NCI-H2227 treated with DMSO at 0.1 percent for 48 hours (cell line): ENCODE data around the gene OR10W1.

Experiments used
- DNase-seq: peaks from one replicate; lab custom pipeline; 2025; lab: John Stamatoyannopoulos, UW

Gene OR10W1, protein sequence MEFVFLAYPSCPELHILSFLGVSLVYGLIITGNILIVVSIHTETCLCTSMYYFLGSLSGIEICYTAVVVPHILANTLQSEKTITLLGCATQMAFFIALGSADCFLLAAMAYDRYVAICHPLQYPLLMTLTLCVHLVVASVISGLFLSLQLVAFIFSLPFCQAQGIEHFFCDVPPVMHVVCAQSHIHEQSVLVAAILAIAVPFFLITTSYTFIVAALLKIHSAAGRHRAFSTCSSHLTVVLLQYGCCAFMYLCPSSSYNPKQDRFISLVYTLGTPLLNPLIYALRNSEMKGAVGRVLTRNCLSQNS

DNA sequence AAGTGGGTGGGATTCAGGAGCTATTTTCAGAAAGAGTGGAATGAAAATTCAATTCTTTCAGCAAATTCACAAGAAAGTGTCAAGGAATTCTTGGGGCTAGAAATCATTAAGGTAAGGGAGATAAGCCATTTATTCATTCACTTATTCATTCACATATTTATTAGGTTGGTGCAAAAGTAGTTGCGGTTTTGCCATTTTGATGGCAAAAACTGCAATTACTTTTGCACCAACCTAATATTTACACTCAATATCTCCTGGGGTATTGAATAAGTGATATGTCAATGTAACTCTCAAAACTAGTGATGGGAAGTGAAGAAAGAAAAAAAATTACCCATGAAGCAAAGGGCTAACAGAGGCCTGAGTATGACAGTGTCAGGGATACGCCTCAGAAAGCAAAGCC, at the start of gene OR10W1:
TSS of gene OR10W1 (minus strand) at position 119 of the 400 bp plus-strand sequence. CDS start 402 bp downstream, outside the sequence.
- no peak for DNase-seq

DNA sequence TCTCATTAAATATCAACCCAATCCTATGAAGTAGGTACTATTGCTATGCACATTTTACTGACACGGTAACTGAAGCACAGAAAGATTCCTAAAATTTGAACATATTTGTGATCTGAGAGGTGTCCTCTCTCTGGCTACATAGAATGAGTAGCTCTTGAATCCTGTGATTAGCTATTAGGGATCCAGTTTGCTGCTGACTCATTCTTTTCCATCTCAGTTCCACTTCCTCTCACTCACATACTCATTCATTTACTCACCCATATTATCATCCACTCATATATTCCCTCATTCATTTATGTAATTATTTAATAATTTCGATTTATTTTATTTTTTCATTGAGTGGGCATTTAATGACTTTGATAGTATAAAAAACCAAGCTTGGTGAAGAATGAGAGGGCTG, 48.1 kb upstream of the OR10W1 start:
- no peak for DNase-seq

DNA sequence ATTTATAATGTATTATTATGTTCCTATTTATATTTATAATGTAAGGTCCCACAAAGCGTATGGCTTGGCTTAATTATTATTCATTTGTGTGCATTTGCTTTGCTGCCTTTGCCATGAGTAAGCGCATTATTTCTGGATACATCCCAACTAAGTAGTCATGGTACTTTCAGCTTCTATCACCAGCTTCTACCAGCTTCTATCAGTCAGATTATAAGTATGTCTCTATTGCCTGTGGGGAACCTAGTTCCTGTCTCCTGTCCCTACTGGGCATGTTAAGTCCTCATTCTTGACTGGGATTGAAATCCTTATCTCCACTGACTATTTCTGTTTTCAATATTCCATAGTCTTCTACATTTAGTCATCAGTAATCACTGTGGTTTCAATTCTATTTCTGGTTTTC, 33.5 kb upstream of the OR10W1 start:
- DNase-seq: no peak

DNA sequence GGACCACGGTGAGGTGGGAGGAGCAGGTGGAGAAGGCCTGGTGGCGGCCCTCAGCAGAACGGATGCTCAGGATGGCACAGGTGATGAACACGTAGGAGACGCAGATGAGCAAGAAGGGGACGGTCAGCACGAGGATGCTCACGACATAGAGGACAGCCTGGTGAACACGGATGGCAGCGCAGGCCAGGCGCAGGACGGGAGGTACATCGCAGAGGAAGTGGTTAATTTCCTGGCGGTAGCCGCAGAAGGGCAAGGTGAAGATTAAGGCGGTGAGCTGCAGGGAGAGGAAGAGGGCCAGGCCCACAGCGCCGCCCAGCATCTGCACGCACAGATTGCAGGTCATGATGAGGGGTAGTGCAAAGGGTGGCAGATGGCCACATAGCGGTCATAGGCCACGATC, 24.0 kb upstream of the OR10W1 start:
- DNase-seq: no peak

GRCh38 chr11:58289266-58289665, 21.2 kb upstream of the OR10W1 start:
- no peak for DNase-seq

DNA sequence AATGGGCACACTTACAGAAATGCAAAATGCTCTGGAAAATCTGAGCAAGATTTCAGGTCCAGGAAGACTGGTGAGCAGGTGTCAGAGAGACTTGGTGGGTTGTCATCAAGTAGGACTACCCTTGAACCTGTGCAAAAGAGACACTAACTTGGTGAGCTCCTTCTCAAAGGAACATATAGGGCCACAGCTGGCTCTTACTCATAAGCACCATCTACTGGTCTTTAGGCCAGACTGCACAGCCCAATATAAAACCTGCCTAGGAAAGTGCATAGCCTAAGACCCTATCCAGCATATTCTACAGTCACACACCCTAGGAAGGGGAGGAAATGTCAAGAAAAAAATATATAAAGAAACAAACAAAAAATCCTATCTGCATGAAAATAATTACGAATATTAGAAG, 18.2 kb upstream of the OR10W1 start:
- DNase-seq: no peak

- DNase-seq: no peak
These were observed 17.5 kb upstream of the OR10W1 start for GRCh38 chr11:58285483-58286040.

DNA sequence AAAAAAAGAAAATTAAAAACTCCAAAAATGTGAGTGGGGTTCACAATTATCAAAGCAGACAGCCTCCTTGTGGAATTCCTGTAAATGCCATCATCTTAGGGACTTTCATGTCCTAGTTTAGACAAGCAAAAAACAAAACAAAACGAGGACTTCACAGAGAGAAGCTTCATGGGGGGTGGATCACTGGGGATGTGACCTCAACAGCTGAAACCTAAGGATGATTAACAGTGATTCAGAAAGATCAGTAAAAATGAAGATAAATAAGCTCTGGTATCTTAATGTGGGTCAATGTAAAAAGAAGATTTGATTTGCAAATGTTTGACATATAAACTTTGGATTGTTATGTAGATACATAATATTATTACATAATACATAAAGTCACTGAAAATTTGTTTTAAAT, 8.1 kb upstream of the OR10W1 start:
- DNase-seq: no peak

DNA sequence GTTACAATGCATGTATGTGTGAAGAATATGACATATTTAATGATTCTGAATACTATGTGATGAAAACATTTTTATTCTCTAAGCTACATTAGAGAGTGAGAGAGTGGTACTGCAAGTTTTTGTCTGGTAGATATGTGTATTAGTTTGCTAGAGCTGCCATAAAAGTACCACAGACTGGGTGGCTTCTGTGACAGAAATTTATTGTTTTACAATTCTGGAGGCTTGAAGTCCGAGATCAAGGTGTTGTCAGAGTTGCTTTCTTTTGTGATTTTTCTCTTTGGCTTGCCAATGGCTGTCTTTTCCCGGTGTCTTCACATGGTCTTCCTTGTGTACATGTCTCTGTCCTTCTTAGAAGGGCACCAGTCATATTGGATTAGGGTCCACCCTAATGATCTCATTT, 6.9 kb upstream of the OR10W1 start:
- no peak for DNase-seq

- DNase-seq: no peak
These were observed 8.1 kb downstream of the OR10W1 start for GRCh38 chr11:58259983-58260382.

- DNase-seq: no peak
These were observed 13.1 kb downstream of the OR10W1 start for GRCh38 chr11:58254936-58255335.

DNA sequence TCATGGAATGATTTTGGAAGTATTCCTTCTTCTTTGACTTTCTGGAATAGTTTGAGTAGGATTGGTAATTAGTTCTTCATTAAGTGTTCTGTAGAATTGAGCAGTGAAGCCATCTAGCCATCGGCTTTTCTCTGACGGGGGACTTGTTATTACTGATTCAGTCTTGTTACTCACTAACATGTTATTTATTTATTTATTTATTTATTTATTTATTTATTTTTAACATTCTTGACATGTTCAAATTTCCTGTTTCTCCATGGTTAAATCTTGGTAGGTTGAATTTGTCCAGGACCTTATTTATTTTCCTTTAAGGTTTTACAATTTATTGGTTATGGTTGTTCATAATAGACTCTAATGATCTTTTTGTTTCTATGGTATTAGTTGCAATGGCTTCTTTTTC, 24.1 kb downstream of the OR10W1 start:
- no peak for DNase-seq

- no peak for DNase-seq
These were observed 40.0 kb downstream of the OR10W1 start for GRCh38 chr11:58227956-58228615.

DNA sequence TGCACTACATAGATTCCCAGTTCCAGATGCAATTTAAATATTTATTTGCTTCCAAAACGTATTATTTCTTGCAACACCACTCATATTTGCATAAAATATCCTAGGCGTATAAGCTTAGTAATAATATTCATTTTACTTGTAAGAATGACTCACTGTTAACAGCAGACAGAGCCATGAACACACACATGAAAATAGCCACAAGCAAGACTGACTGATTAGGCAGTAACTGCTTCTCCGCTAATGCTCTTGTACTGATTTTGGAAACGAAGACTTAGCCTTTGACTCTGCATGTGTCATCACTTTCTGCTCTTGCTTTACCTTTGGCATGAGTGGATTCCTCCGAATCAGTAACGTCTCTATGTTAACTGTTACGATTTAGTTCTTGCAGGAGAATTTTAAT, 45.3 kb downstream of the OR10W1 start:
- DNase-seq: no peak
